CD4-positive, alpha-beta T cell treated with Interleukin-15 for 4 hours (primary cell): ENCODE measurements around the gene SPAG5.

ENCODE experiments used
- DNase-seq: peaks from one replicate; pipeline ENCODE4 v3.0.0-alpha.2; 2020; ENCODE audit warnings: low spot score

The SPAG5 gene

DNA sequence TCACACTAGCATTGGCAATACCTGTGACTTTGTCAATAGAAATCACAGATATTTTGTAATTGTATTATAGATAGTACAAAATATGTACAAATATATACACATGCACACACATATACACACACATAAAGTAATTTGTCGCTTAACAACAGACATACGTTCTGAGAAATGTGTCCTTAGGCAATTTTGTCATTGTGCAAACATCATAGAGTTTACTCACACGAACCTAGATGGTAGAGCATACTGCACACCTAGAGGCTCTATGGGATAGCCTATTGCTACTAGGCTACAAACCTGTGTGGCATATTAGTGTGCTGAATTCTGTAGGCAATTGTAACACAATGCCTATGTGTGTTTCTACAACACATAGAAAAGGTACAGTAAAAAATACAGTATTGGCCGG, 57.4 kb downstream of the SPAG5 start:
- no peak for DNase-seq

DNA sequence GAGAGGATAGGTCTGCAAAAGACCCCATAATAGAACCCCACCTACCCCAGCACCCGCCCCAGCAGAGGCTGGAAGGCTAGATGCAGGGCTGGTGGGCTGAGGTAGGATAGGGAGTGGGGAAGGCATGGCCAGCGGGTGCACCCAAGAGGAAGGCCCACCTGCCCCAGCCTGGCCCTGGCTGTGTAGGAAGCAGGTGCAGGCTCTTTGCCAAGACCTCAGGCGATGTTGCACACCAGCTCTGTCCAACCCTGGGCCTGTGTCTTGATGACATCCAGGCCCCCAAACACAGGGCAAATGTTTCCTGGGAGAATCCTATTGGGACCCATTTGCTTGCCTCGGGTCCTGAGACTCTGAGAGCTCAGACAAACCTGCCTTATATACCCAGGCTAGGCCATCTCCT, 58.6 kb downstream of the SPAG5 start:
- DNase-seq: no peak

DNA sequence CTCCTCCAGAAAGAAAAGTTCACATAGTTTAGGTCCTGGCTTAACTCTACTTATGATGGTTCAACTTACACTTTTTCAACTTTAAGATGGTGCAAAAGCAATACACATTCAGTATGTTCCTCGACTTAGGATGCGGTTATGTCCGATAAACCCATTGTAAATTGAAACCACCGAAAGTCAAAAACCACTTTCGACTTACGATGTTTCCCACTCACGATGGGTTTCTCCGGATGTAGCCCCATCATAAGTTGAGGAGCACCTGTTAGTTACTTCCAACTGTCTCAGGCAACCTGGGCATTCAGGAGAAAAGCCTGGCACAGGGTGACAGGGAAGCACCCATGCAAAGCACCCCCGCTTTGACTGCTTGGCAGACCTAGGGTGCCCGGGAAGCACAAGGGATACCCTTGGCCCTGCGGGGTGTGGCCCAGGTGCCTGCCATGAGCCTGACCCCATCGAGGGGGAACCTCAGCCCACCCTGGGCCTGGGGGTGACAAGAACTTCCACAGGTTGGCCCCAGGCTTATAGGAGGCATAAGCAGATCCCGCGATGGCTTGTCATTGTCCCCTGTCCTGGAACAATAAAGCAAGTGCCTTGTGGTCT, 60.4 kb downstream of the SPAG5 start:
- DNase-seq: no peak

DNA sequence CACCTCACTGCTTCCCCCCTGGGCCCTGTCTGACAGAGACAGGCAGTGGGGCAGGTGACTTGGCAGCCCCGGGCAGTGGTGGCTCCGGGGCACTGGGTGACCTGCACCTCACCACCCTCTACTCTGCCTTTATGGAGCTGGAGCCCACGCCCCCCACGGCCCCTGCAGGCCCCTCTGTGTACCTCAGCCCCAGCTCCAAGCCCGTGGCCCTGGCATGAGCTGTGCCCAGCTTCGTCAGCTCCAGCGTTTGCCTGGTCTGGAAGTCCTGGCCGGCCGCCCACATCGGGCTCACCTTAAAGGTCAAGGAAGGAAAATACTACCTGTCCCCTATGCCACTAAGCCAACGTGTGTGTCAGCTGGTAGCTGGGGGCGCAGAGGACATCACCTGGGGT, 61.6 kb downstream of the SPAG5 start:
- no peak for DNase-seq

DNA sequence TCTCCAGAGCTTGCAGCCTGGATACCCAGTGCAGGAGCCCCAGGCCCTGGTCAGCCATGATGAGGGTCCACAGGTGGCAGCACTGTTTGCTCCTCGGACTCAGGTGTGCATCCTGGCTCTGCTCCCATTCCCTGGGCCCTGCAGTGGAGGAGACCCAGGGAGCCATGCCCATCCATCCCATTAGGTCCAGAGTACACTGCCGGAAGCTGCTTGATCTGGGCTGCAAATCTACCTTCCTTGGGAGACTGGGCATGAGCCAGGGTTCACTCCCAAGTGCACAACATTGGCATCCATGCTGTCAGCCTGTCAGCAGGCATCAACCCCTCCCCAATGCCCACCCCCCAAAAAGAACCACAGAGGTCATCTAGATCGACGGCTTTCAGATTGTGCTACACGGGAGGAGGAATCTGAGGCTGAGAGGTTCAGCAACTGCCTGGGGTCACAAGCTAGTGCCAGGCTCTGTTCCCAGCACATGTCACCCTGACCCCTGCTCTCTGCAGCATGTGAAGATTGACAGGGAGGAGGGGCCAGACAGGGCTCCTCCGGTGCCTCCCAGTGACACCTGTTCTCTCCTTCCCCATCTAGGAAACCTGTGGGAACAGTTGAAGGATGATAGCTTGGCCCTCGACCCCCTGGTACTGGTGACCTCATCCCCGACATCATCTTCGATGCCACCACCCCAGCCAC, 62.1 kb downstream of the SPAG5 start:
- no peak for DNase-seq

DNA sequence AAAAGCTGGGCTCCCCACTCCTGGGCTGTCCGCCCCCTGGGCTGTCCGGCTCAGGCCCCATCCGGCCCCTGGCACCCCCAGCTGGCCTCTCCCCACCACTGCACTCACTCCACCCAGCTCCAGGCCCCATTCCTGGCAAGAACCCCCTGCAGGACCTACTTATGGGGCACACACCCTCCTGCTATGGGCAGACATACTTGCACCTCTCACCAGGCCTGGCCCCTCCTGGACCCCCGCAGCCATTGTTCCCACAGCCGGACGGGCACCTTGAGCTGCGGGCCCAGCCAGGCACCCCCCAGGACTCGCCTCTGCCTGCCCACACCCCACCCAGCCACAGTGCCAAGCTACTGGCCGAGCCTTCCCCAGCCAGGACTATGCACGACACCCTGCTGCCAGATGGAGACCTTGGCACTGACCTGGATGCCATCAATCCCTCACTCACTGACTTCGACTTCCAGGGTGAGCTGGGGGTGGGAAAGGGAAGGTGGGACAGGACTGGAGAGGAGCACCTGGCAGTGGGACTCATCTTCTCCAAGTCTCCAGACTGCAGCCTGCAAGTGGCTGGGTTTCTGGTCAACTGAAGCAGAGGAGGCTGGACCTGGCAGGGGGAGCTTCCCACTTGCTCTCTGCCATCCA, 64.0 kb downstream of the SPAG5 start:
- DNase-seq: no peak

DNA sequence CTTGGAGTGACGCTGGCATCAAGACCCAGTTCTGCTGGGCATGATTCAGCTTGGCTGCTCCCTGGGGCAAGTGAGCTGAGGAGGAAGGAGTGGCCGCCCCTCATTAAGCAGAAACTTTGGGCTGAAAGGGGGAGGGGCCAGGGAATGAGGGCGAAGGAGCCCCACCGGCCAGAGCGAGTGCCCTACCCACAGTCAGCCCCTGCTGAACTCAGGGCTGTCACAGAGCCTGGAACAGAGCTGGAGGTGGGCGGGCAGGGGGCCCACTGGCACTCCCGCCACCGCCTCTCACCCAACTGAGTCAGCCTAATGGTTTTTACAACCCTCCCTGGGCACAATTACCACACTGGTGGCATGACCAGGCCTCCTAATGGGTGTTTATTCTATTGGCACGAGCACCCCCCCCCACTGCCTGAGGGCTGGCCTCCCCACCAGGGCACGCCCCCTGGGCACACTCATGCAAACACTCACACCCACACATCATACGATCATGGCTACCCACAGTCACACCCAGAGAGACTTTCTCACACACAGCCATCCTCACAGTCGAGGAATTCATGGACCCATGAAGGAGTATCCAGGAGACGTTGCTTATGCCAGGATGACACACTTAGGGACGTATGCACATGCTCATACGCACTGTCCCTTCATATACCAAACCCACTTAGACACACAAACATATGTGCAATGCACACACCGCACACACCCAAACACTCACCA, 65.6 kb downstream of the SPAG5 start:
- DNase-seq: no peak

DNA sequence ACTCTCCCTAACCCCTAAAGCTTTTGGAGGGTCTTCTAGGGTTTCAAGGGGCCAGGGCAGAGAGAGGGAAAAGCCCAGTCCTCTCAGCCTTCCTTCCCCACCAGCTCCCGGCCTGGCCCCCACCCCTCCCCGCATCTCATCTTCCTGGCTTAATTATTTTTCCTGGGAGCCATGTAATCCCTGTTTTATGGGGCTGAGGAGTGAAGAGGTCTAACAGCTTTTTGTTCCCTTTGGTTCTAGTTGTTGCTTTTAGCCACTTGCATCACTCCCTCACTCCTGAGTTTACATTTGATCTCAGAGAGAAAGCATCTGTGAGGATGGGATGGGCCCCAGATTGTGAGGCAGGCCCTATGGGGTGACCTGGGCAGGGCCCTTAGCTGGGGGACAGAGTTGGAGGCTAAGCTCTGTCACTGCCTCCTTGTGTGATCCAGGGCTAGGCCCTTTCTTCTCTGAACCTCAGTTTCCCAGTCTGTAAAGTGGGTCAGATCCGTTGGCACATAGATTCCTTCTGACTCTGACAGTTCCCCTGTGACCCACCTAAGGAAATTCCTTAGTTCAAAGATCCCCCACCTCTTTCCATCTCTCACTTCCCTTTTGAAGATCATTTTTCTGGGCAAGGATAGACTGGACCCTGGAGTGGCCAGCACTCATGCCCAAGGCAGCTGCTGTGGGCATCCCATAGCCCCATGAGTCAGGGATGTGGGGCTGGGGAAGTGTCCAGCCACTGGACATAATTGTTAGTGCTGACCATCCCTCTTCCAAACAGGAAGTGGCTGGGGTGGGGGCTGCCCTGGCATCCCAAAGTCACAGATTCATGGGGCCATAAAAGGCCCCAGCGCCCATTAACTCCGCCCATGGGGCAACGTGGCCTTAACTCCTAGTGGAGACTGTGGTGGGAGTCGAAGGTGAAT, 66.5 kb downstream of the SPAG5 start:
- no peak for DNase-seq

DNA sequence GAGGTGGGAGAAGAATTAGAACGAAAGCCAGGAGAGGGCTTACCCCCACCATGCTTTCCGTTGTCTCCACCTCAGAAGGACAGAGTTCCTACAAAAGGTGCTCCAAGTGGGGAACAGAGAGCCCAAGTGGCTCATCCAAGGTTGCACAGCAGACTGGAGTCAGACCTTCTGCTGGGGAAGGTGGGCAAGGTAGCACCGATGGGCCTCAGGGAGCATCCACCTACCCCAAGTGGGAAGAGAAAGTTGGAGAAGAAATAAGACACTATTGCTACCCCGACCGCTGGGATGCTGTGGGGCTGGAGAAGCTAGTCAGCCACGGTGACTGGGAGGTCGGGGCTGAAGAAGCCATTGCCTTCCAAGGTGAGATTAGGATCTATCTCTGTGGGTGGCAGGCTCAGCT, 67.9 kb downstream of the SPAG5 start:
- no peak for DNase-seq

DNA sequence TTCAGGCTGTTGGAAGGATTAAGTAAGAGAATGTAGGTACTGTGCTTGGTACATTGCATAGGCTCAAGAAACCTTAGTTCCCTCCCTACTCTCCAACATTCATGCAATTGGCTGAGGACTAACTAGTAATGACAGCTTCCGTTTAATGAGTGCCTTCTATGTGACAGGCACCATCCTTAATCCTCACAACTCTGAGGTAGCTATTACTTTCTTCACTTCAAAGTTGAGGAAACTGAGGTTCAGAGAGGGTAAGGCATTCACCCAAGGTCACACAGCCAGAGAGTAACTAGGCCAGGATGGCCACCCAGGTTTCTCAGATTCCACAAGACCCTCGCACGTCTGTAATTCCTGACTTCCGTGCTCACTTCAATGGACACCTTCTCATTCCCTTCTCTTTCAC, 68.6 kb downstream of the SPAG5 start:
- no peak for DNase-seq

DNA sequence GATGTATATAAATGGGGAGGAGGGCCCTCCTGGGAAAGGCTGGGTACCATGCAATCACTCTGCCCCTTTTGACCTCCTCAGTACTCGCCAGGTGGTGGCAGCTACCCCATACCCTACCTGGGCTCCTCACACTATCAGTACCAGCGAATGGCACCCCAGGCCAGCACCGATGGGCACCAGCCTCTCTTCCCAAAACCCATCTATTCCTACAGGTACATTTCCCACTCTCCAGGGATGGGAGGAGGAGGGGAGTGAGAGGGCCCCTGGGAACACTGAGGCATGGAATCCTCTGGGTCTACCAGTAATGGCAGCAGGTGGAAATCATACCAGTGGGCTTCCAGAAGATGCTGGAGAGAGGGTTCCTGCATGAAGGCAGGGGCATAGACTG, 69.8 kb downstream of the SPAG5 start:
- no peak for DNase-seq

DNA sequence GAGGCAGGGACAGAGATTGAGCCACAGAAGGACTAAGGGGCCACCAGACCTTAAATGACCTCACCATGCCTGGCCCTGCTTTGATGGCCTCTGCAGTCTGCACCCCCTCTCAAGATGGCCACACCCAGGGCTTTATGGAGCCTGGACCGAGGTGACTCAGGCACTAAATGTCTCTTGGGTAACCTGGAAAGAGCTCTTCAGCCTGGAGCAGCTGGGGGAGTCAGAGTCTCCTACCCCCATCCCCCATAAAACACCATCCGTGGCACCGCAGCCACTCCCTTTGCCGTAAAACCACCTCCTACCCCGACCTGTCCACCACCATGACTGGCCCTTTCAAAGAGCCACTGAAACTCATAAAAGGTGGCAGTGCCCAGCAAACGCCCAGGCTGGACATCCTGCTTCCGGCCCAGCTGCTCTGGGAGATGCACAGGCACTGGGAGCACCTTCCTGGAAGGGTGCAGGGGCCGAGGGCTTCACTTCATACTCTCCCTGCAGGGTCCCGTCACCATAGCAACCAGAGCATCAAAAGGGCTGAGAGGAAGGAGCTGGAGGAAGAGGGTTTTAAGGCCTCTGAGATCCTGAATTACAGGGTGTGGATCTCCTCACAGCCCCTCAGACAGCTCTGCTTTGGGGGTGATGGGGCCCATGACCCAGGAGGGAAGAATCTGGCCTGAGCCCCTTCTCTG, 70.4 kb downstream of the SPAG5 start:
- DNase-seq: no peak

DNA sequence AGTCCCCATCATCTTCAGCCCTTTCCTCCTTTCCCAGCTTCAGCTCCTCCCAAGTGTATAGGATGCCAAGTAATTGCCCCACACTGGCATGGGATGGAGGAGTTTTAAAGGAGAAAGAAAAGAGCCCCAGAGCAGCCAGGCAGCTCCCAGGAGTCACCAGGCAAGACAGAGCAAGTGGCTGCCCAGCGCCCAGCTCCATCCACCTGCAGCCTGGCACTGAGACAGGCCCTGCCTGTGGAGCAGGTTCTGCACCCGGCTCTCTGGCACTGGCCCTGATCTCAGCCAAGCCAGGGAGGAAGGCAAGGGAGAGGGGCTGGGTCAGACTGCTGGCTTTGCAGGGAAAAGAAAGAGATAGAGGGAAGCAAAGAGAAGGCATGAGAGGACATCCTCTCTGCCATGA, 71.0 kb downstream of the SPAG5 start:
- DNase-seq: no peak
